ENCODE data around the gene OR2T3.
"Not testable (repeated sequence)": the region's sequence is repeated elsewhere in the genome, so short reads cannot be mapped to it uniquely, and the experiment has no call there.

- TF ChIP-seq YY1 (IDR thresholded peaks at IDR 0.05; ENCODE audit: extremely low read depth, insufficient replicate concordance, low read depth, low read length); POLR2A (IDR thresholded peaks at IDR 0.05; ENCODE audit: borderline replicate concordance, extremely low read depth, insufficient read depth, insufficient read length); SP1 (IDR thresholded peaks at IDR 0.05; ENCODE audit: low read depth); SIN3A (IDR thresholded peaks at IDR 0.05; ENCODE audit: low read depth); POLR2AphosphoS5 (IDR thresholded peaks at IDR 0.05; ENCODE audit: low read depth, low read length); SRF (IDR thresholded peaks at IDR 0.05; ENCODE audit: low read depth); ZFX (IDR thresholded peaks at IDR 0.05): not testable (repeated sequence)
- TF ChIP-seq, protein P1, sequence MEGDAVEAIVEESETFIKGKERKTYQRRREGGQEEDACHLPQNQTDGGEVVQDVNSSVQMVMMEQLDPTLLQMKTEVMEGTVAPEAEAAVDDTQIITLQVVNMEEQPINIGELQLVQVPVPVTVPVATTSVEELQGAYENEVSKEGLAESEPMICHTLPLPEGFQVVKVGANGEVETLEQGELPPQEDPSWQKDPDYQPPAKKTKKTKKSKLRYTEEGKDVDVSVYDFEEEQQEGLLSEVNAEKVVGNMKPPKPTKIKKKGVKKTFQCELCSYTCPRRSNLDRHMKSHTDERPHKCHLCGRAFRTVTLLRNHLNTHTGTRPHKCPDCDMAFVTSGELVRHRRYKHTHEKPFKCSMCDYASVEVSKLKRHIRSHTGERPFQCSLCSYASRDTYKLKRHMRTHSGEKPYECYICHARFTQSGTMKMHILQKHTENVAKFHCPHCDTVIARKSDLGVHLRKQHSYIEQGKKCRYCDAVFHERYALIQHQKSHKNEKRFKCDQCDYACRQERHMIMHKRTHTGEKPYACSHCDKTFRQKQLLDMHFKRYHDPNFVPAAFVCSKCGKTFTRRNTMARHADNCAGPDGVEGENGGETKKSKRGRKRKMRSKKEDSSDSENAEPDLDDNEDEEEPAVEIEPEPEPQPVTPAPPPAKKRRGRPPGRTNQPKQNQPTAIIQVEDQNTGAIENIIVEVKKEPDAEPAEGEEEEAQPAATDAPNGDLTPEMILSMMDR (IDR thresholded peaks at IDR 0.05 in 2 of 3, conservative IDR thresholded peaks at IDR 0.05 in 1 of 3; ENCODE audit: borderline replicate concordance in 1 of 3, insufficient read depth in 1 of 3, low read depth in 2 of 3, low read length in 2 of 3): not testable (repeated sequence)
- TF ChIP-seq, protein P2, sequence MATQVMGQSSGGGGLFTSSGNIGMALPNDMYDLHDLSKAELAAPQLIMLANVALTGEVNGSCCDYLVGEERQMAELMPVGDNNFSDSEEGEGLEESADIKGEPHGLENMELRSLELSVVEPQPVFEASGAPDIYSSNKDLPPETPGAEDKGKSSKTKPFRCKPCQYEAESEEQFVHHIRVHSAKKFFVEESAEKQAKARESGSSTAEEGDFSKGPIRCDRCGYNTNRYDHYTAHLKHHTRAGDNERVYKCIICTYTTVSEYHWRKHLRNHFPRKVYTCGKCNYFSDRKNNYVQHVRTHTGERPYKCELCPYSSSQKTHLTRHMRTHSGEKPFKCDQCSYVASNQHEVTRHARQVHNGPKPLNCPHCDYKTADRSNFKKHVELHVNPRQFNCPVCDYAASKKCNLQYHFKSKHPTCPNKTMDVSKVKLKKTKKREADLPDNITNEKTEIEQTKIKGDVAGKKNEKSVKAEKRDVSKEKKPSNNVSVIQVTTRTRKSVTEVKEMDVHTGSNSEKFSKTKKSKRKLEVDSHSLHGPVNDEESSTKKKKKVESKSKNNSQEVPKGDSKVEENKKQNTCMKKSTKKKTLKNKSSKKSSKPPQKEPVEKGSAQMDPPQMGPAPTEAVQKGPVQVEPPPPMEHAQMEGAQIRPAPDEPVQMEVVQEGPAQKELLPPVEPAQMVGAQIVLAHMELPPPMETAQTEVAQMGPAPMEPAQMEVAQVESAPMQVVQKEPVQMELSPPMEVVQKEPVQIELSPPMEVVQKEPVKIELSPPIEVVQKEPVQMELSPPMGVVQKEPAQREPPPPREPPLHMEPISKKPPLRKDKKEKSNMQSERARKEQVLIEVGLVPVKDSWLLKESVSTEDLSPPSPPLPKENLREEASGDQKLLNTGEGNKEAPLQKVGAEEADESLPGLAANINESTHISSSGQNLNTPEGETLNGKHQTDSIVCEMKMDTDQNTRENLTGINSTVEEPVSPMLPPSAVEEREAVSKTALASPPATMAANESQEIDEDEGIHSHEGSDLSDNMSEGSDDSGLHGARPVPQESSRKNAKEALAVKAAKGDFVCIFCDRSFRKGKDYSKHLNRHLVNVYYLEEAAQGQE (IDR thresholded peaks at IDR 0.05; ENCODE audit: low read depth): not testable (repeated sequence)
Measured at GRCh38 chr1:248456635-248457034, 16.5 kb upstream of the OR2T3 start.

Data from HCT116 (cell line).